Ovary (tissue), 3 donors: Measurements from ENCODE around the gene CD300A.

ENCODE experiments used
- CTCF ChIP-seq, 3 donors: fragments of 450-650 bp in 2 of 3; fragments of 200-600 bp in 1 of 3; IDR thresholded peaks; one replicate each; pipeline versions ENCODE4 v1.5.1 to v1.8.0; 2016 to 2022; ENCODE audit warnings: antibody characterized with exemption in 3 of 3, mild to moderate bottlenecking in 1 of 3
- EP300 ChIP-seq: sonication (generic); formaldehyde crosslinking; IDR thresholded peaks from one replicate; pipeline ENCODE4 v1.6.1; 2017; ENCODE audit warnings: antibody characterized with exemption
- POLR2A ChIP-seq: fragments of 450-650 bp; IDR thresholded peaks from one replicate; pipeline ENCODE4 v1.6.1; 2017; ENCODE audit warnings: antibody characterized with exemption, mild to moderate bottlenecking, moderate library complexity
- donor health status: DM: no; HTN: no; CAD: no.

GRCh38 chr17:74455025-74455545 is 11.3 kb upstream of the CD300A start:
- TF ChIP-seq CTCF (IDR thresholded peaks at IDR 0.05) (no peak), POLR2A (no peak), EP300 (no peak)
